ENCODE results near the gene FRMD4A.

Gene FRMD4A

DNA sequence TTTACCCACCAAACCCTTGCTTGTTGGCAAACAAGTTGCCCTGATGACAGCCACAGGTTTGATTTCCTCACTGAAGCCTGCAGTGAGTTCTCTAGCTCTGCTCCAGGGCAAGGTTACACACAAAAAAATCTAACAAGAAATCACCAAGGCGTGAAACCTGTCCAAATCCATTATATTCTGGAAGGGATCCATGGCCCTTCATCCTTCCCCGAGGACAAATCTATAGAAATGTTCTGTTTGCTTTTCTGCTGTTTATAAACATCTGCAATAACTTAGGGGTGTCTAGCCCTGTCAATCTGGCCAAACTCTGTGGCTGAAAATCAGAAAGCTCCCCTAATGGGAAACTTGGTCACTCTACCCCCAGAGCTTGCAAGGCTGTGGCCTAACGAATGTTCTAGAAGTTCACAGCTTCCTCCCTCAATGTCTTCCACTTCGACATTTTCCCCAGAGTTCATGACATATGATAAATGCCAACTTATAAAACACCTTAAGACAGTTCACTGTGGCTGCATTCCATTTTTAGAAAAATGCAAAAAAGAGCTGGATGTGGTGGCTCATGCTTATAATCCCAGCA lies 579.4 kb downstream of the FRMD4A start:
- DNase-seq (ENCODE audit: low spot score) = no peak

DNA sequence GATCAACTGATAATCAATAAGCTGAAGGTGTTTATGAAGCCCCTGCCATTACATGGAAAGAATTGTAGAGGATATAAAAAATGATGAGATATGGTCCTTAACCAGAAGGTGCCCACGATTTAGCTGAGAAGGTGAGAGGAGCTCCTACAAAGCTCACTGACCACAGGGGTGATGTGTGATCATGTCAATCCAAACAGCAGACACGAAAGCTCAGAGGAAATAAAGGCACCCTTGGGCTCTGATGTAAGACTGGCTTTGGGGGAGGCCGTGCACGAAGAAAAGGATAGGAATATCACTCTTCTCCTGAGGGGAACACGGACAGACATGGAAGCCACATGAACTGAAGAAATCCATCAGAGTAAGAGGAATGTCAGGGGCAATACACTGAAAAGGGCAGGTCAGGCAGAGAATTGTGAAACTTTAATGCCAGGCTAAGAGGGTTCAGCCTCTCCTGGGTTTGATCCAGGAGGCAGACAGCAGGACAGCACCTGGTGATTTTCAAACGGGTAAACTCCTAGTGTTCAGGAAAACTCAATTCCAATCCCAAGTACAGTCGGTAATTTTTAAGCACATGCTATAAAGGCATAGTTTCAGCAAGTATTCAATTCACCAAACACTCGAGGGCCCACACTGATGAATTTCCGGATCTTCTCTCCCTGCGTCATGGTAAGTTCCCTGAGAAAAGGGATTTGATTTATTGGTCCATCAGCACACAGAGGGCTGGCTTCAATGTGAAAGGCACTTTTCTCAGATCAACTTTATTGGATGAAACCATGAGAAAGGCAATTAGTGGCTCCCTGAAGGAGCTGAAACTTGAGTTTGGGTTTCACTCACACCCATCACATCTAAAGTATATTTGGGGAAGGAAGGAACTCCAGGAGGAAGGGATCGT lies 580.2 kb downstream of the FRMD4A start:
- no peak for DNase-seq (ENCODE audit: low spot score)

DNA sequence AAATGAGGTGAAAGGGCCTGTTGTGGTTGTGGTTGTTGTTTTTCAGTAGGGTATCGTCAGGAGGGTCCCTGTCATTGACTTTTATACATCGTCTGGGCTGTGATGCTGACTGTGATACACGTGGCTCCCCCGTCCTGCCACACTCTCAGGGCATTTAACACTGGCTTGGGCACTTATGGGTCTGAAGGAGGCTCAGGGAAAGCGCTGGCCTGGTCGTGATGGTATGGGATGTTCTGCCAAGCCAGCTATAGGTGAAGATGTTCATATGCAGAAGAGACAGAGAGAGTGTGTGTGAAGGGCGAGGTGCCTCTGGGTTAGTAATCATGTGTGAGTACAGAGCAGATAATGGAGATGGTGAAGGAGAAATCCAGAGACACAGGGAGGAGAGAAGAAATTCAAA lies 585.5 kb downstream of the FRMD4A start:
- DNase-seq (ENCODE audit: low spot score) = no peak

DNA sequence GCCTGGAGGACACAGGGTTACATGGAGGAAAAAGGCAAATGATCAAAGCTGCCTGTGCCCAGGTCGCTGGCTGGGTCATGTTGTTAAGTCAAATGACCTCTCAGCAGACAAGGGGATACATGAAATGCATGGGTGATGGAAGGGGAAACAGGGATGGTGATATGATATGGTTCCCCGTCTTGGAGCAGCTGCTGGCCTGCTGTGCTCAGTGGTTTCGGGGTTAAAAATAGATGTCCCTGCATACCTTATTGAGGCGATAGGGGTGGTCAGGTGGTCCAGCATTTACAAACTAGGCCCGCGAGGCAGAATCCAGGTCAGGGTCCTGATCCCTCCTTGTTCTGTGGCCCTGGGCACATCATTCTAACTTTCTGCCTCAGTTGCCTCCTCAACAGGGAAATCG lies 586.8 kb downstream of the FRMD4A start:
- no peak for DNase-seq (ENCODE audit: low spot score)

DNA sequence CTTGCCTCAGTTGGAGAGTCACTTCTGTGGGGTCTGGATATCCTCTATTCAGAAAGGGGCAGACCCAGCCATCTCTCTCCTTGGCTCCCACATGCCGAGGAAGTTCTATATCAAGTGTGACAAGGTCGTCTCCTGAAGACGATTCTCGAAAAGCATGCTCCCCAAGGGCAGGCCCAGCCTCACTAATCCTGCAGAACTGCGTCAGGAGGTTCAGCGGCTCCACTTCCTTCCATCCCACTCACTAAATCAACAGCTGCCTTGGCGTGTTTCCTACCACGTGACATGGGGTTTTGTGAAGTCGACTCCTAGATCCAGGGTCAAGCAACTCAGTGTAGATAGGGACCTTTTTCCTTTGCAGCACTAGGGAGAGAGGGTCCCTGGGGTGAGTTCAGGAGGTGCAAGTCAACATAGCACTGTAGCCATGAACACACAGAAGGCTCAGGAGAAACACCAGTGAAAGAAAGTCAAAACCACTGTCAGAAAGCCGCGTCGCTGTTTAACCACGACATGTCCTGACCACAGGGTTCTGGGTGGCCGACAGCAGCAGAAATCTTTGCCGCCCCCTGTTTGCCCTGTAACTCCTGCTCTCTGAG lies 587.5 kb downstream of the FRMD4A start:
- DNase-seq (ENCODE audit: low spot score) = no peak

DNA sequence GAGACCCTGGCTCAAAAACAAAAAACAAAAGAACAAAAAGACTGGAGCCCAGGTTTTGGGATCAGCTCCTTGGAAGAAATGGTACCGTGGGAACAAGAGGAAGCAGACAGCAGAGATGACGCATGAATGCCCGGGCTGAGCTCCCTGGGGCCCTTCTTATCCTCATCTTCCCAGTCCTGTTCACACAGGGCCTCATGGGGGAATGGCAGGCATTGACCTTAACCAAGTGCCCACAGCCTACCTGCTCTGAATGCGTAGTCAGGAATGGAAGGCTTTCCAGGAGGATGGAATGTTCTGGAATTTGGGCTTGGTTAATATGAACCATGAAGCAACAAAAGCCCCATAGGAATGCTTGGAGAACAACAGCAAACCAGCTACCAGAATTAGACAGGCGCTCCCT lies 589.3 kb downstream of the FRMD4A start:
- DNase-seq (ENCODE audit: low spot score) = no peak

DNA sequence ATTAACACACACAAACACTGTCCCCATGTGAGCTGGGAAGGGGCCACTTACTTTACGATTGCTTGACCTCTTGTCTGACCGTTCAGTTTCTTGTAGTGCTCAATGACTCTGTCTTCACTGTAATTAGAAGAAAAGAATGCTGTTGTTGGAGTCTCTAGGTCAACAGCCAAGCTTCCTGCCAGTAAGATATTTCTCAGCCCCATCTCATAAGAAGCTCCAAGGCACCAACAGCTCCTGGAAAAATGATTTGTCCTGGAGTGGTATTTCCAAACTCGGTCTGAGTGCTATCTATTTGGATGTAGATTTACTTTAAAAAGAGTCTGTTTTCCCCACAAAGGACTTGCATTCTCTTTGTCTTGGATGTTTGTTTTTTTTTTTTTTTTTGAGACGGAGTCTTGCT lies 590.3 kb downstream of the FRMD4A start:
- DNase-seq (ENCODE audit: low spot score) = no peak

DNA sequence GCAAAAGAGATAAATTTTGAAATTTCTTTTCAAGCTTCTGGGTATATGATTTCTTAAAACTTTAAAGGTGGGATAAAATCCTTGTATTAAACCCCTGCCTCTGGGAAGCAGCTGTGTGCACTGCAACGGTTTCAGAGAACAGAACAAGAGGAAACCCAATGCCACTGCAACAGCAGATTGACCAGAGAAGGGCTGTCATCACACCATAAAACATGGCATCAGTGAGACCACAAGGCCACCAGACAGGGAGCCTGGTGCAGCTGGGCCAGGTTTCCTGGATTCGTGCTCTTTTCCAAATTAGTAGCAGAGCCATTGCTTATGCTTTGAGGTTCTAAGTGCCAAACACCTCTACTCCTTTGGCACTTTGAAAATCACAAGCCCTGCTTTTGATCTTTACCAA lies 591.5 kb downstream of the FRMD4A start:
- DNase-seq (ENCODE audit: low spot score) = no peak

DNA sequence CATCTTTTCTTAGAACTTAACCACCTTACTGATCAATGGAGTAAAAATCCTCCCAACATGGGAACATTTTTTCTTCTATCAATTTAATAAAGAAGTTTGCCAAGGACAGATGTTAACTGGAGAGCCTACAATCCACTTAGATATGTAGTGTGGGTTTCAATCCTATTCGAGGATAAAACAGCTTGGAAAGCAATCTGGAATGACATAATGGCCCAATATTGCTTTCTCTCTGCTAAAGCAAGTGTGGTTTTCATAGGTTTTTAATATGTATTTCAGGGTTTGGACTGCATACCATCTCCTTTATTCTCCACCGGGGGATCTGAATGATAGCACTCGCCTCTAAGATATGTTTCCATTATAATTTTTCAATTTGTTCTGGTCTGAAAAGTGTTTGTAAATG lies 594.2 kb downstream of the FRMD4A start:
- DNase-seq (ENCODE audit: low spot score) = no peak

DNA sequence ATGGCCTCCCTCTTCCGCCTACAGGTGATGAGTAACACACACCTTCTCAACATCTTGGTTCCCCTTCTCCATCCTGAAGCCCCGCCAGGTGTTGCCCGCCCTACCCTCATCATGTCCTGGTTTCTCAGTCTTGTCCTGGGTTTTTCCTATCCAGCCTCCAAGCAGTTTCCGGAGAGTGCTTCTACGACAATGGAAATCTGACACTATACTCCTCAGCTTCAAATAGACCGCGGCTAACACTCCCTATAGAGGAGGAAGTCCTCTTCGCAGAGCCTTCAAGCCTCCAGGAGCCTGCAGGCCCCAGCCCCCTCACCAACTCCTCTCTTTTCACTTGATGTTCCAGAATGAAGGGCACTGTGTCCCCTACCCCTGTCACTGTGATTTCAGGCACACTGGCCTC lies 596.6 kb downstream of the FRMD4A start:
- no peak for DNase-seq (ENCODE audit: low spot score)

DNA sequence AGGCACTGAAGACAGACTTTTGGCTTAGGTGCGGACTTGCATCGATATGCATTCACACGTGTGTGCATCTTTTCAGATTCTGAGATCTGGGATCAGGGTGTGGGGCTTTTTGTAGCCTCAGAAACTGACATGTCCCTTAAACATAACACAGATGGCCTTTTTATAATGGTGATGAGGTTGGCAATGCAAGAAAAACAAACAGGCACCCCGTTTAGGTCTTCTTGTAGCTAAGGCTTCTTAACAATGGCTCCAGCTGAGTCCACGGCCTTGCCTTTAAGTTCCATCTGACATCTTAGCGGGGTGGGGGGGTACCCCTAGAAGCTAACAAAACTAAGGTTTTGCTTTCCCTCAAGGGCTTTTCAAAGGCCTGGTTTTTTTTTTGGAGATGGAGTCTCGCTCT lies 597.7 kb downstream of the FRMD4A start:
- no peak for DNase-seq (ENCODE audit: low spot score)

DNA sequence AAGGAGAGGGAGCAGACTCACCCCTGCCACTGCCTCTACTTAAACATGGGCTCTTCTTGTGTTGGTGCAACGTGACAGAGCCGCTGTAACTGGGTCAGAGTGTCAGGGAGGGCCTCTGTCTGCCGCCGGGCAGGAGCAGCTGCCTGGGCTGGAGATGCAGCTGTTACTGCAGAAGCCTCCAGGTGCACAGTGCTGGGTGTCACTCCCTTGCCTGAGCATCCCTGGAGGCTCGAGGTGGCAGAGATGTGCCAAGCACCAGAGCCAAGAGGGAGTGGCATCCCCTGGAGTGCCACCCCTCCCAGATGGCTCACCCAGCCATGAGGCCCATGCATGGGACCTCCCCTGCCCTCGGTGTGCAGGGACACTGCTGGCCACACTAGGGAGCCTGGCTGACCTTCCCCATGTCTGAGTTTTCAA lies 598.3 kb downstream of the FRMD4A start:
- DNase-seq (ENCODE audit: low spot score) = no peak

DNA sequence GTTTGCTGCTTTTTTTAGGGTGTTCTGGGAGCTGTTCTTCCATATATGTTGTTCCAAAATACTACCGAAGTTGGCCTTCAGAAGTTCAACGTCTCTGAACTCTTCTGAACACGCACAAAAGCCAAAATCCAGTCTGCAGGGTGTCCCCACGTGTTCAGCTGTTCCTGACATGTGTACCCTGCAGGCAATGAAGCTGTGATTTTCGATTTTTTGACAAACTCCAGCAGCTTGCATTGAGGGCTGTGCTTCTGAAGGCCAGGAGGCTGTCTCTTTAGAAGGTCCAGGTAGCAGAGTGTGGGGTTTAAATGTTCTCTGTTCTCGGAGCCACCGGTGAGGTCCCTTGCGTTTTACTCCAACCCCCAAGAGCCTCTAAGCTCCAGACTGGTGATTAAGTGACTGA lies 598.9 kb downstream of the FRMD4A start:
- DNase-seq (ENCODE audit: low spot score) = no peak

DNA sequence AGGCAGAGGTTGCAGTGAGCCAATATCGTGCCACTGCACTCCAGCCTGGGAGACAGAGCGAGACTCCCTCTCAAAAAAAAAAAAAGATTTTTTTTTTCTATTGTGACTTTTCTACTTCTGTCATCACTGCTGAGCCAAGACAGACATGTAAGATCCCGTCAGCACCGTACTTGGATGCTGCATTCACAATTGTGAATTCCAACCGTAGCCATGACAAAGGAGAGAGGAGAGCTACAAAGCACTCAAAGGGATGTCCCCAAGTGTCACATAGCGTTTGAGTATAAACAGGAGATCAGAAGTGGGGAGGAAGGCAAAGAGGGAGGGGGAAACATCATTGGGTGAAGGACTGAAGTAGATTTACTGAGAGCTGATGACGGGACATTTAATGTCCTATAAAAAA lies 599.8 kb downstream of the FRMD4A start:
- DNase-seq (ENCODE audit: low spot score) = no peak

DNA sequence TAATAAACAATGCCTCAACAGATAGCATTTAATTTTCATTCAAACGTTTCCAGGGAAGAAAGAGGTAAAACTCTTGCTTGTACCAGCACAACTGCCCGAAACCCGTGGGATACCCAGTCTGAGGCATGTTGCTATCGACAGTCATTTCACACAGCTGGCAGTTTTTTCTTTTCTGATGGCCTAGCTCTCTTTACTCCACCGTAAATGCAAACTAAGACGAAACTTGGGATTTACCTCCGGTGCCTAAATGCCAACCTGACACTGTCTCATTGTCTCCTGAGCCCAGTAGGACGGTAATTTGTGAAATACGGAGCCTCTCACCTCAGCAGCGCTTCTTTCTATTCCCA lies 600.4 kb downstream of the FRMD4A start:
- no peak for DNase-seq (ENCODE audit: low spot score)

DNA sequence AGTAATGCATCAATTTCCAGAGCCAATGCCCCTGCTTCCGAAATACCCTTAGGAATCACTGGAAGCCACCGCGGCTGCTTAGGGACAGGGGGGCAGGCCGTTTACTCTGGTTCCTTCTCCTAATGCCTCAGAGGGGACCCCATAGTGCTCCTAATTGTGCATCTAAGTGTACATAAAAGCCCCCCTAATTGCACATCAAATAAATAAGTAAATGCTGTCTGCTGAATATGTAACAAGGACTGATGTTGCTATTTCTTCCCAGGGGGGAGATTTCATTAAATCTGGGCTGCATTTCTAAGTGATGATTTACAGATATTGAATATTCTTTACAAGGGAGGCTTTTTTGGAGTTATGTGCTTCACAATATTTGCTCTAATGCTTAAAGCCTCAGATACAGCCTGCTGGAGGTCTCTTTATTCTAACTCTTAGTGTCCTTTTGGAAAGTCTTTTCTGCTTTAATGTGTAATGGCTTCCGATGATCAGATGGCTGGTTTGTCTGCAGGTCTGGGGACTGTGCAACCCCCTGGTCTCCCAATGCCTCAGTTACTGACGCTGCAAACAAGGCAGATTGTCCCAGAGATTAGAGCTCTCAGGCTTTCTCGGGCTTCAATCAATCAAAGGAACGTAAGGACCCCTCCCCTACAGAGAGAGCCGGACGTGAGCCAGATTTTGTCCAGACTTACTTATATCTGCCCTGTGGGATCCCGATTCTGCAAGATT lies 601.0 kb downstream of the FRMD4A start:
- DNase-seq (ENCODE audit: low spot score) = no peak

DNA sequence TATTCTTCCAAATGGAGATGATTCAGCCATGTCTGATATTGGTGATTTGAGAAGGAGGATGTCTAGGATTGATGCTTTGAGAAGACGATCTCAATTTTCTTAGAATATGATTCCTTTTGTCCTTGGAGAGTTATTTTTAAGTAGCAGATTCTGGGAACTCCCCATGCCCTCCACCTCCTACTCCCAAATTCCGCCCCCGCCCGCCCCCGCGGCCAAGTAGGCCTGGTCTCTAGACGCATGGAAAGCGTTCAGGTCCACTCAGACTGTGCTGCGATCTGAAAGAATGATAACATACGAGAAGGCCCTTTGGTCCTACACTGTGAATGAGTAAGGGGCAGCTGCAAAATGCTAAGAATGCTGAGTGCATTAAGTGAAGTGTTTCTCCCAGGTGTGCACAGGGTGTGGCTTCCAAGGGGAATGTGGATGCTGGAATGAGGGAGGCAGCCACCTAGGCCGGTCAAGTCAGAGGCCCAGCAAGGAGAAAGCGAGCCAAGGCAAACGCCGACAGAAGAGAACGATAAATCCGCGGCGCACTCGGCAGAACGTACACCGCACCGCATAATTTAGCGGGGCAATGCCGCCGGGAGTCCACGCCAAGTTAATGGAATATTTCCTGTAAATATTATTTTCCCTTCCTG lies 601.7 kb downstream of the FRMD4A start:
- DNase-seq (ENCODE audit: low spot score) = no peak

DNA sequence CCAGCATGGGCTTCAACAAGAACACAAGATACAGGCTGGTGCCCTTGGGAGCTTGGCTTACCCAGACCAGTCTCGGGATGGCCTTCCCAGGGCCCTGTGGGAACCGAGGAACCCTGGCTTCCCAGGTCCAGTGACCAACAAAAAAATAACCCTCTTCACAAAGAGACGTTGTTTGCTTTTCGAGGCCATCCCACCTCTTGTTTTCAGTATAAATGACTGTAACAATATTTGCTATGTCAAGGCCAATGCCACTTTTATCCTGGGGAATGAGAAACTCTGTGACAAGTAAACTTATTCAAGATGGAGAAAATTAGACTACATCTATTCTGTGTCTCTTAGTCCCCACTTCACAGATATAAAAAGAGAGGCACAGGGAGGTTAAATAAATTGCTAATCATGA lies 605.1 kb downstream of the FRMD4A start:
- DNase-seq (ENCODE audit: low spot score) = no peak

DNA sequence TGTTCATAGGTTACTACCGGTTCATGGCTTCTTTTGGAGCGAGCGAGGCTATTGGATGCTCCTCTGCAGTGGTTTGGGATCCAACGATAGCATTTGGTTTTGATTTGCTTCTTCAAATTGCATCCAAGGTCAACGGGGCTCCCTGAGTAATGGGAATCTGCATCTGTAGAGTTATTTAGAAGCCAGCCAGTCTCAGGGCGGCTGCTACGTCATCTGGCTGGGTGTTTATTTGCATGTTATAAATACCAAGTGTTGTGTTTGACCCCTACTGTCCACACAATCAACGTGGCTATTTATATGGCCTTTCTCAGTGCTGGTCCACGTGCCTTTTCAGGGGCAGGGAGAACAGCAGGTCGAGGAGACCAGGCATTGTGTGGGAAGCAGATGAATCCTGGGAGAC lies 606.2 kb downstream of the FRMD4A start:
- DNase-seq (ENCODE audit: low spot score) = peak; percentile 53

DNA sequence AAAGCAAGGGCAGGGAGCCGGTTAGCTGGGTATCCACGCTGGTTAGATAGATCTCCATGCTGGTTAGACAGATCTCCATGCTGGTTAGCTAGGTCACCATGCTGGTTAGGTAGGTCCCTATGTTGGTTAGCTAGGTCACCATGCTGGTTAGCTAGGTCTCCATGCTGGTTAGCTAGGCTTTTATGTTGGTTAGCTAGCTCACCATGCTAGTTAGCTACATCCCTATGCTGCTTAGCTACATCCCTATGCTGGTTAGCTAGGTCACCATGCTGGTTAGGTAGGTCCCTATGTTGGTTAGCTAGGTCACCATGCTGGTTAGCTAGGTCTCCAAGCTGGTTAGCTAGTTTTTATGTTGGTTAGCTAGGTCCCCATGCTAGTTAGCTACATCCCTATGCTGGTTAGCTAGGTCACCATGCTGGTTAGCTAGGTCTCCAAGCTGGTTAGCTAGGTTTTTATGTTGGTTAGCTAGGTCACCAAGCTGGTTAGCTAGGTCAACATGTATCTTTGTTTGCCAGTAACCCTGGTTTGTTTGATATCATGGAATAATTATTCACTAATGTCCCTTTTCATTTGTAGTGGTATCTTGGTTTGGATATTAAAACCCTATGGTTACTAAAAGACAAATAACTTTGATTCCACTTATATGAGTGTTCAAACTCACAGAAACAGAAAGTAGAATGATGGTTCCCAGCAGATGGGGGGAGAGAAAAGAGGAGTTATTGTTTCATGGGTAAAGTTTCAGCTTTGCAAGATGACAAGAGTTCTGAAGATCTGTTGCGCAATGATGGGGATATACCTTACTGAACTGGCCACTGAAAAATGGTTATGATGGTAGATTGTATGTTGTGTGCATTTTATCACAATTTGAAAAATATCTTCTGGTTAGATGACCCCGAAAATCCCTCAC lies 607.7 kb downstream of the FRMD4A start:
- DNase-seq (ENCODE audit: low spot score) = no peak

DNA sequence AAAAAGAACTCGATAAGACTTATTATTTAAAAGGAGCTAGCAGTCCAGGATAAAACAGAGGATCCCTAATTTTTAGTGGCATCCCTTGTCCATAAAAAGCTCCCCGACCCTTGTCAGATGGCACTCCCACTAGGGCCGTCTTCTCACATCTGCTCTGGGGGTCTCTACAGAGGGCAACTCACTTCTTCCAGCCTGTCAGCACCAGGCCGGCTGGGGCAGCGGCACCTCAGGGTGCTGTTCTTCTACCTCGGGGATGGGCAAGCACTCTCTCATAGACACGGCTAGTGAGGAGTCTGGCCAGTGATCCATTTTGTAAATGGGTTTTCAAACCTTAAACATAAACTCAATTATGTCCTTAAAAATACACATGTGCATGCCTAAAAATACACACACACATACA lies 609.2 kb downstream of the FRMD4A start:
- DNase-seq (ENCODE audit: low spot score) = no peak

All from AG20443 (cell line).